GM21528 (cell line): ENCODE data around the gene SPRING1.

Experiments used
- ATAC-seq: cut with Tn5 transposase; IDR thresholded peaks from one replicate; pipeline ENCODE4 v1.9.1; 2021; ENCODE audit warnings: mild to moderate bottlenecking, moderate library complexity; ENCODE audit not compliant: unreplicated experiment, low FRiP score

Gene SPRING1

DNA sequence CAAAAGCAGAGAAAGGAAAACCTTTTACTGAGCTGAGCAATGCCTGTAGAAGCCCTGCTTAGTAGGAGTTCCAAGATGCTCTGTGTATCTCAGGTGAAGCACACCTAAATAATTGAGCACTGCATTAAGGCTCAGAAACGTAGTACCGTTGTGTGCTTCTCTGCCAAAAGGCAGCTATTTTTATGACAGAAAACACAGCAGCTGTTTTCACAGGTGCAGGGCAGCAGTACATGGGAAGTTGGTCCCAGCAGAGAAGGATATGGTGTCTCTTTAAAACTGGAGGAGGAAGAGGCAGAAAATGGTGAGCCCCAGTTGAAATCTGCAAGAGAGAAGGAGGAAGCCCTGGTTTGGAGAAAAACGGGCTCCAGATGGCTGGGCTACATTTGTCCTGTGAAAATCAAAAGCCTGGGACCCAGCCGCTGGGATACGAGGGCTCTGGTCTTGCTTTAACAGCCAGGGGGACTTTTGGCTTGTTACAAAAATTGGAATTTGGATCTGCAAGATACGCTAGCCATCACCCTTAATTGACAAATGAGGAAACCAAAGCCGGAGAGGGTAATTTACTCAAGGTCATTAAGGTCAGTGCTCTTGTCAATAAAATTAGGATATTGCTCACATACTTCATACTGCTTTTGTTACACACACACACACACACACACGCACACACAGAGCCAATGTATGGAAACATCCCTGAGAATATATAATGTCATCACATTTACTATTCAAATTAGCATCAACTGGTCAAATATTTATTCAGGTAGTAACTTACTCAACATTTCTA is 27.3 kb downstream of the SPRING1 start:
- no peak for ATAC-seq

GRCh38 chr12:116709768-116710167 is 28.1 kb downstream of the SPRING1 start:
- no peak for ATAC-seq

GRCh38 chr12:116708826-116709756 is 28.8 kb downstream of the SPRING1 start:
- ATAC-seq = no peak

DNA sequence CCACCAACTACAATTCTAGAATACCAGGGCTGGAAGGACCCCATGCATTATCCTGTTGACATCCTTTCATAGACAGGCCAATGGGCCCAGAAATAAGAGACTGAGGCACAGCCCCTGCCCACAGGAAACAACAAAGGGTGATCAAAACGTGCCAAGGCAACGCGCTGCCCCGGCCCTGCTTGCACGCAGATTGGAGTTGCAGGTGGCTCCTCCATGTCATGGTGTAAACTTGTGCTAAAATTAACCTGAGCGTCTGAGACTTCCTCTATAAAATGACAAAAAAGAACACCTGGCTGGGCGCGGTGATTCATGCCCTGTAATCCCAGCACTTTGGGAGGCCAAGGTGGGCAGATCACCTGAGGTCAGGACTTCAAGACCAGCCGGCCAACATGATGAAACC is 30.1 kb downstream of the SPRING1 start:
- ATAC-seq = no peak

GRCh38 chr12:116703214-116703795 is 34.6 kb downstream of the SPRING1 start:
- ATAC-seq = no peak

- ATAC-seq = no peak
Measured at GRCh38 chr12:116701432-116701831, 36.4 kb downstream of the SPRING1 start.

- no peak for ATAC-seq
Measured at GRCh38 chr12:116700066-116700465, 37.8 kb downstream of the SPRING1 start.

DNA sequence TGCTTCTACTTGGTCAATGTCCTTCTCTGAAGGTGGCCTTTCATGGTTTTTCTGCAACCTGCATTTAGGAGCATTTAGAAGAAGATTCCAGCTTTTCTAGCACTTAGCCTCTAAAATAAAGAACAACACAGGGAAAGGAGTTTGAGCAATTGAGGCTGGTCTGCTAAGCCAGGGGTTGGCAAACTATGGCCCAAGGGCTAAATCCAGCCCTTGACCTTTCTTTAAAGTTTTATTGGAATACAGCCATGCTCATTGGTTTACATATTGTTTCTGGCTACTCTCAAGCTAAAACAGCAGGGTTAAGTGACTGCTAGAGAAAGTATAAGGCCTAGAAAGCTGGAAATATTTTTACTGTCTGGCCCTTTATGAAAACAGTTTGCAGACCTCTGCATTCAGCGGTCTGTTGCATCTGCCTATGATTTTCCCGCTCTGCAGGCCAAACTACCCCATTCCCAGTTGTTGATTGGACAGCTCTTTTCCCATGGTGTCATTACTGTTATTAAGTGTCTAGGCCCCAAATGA is 39.3 kb downstream of the SPRING1 start:
- ATAC-seq = no peak

DNA sequence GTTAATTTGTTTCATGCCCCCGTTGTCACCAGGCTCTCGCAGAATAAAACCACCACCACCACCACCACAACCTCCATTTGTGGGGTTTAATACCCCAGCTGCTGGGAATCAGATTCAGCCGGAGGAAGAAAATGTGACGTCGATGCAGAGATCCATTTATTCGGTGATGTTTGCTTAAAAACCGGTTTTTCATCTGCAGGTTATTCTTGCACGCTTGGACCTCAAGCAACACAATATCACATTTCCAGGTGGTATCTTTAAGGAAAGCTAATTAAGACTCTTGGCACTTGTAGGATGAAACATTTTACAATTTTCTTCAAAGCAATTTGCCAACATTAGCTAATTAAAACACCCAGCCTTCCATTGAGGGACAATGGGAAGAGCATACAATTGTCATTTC is 39.8 kb downstream of the SPRING1 start:
- no peak for ATAC-seq

GRCh38 chr12:116697716-116698115 is 40.2 kb downstream of the SPRING1 start:
- ATAC-seq = no peak

DNA sequence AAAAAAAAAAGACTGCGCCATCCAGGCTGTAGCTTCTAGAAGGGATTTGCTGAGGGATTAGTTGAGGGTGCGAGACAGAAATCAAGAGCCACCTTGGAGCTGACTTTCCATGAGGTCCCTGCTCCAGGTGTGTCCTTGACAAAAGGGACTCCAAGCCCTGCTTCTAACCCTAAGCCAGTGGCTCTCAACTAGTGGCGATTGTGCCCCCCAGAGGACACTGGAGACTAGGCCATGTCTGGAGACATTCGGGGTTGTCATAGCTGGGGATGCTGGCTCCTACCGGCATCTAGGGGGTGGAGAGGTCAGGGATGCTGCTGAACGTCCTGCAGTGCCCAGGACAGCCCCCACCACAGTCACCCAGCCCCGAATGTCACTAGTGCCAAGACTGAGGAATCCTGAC is 40.6 kb downstream of the SPRING1 start:
- ATAC-seq = no peak

DNA sequence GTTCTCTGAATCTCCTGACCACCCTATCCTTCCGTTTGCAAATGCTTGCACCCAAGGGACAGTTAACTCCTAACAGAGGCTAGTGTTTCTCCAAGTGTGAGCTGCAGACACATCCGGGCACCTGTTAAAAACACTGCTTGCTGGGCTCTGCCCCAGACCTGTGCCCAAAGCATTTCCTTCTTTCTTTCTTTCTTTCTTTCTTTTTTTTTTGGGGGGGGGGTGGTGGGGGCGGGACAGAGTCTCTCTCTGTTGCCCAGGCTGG is 42.5 kb downstream of the SPRING1 start:
- no peak for ATAC-seq

DNA sequence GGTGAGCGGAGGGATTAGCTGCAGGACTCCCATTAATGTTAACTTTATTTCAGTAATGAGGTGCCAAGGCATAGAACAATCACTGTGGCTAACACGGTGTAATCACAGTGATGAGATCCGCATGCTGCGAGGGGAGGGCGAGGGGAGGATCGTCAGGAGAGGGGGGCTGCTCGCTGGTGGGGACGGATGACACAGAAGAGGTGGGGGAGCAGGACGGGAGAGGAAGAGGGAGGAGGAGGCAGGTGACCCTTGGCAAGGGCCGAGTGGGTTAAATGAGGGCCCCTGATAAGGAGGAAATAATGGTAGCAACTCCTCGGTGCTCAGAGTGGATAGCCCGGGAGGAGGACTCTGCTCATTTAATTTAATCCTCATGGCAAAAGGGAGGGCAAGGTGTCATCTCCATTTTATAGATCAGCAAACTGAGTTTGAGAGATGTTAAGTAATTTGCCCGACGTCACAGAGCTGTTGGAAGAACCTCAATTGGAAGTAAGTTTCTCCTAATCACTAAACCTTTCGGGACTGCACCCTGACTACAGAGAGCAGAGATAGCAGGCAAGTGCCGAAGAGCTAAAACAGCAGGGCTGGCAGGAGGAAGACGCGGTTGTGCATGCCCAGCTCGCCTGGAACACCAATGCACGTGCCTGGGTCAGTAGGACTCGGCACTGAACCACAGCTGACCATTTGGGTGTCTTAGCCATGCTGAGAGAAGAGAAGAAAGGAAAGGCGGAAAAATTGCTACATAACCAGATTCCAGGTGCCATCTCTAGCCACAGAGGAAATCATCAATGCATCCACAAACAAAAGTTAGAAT is 43.0 kb downstream of the SPRING1 start:
- no peak for ATAC-seq

GRCh38 chr12:116693286-116694227 is 44.3 kb downstream of the SPRING1 start:
- no peak for ATAC-seq

DNA sequence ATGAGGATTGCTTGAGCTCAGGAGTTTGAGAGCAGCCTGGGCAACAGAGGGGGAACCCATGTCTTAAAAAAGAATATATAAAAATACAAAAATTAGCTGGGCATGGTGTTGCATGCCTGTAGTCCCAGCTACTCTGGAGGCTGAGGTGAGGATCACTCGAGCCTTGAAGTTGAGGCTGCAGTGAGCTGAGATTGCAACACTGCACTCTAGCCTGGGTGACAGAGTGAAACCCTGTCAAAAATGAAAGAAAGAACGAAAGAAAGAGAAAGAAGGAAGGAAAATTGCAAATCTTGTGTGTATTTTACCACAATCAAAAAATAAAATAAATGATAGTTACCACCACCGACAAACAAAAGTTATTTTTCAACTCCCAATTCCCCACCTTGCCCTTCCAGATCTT is 45.3 kb downstream of the SPRING1 start:
- ATAC-seq = no peak

- ATAC-seq = no peak
Measured at GRCh38 chr12:116691636-116692035, 46.2 kb downstream of the SPRING1 start.

- no peak for ATAC-seq
Measured at GRCh38 chr12:116691205-116691604, 46.7 kb downstream of the SPRING1 start.

DNA sequence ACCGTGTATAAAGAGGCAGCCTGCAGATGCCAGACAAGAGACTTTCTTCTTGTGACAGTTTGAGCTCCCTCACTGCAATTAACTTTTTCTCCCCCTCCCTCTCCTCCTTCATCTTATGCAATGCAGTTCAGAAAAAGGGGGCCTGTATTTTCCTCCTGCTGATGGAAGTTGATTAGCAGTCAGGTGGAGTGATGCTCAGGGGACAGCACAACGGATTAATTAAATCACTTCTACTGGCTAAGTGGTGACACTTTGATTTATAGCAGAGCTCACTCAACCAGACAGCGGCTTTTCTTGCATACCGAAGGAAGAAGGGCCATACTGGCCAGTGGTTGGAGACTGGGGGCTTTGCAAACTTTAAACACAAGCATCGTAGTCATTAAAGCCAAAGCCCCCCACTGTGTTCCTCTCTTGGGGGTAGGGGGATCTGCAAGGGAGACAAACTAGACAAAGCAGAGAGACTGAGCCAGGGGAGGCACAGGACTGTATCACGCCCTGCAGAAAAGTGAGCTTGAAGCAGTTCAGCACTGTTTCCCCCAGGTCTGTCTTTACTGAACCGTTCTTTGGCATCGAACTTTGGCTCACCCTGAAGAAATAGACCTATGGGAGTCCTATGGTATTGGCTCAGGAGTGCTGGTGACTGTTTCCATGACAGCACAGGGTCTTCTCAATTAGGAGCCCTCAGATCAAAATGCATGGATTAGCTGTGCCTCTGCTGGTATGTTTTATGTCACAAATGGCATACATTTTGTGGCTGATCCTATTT is 47.7 kb downstream of the SPRING1 start:
- ATAC-seq = no peak

GRCh38 chr12:116689521-116689920 is 48.3 kb downstream of the SPRING1 start:
- ATAC-seq = no peak
